Chondrocyte (in vitro differentiated cells): ENCODE data around the gene SUSD2. TPM values are rescaled to one million over a fixed set of nuclear protein-coding genes. Genes with fewer than 3 reads are reported as not detected.

Experiments
- DNase-seq: peaks from one replicate; pipeline ENCODE4 v3.0.0; 2021; ENCODE audit warnings: mixed read lengths, low spot score
- H3K27ac Mint-ChIP-seq: one replicate; pipeline ENCODE4 v1.8.0; 2021; ENCODE audit warnings: mild to moderate bottlenecking, moderate library complexity, mixed read lengths; ENCODE audit not compliant: unreplicated experiment
- H3K27me3 Mint-ChIP-seq: 2 replicates; pipeline ENCODE4 v1.8.0; 2021; ENCODE audit warnings: low read depth, mixed read lengths
- H3K36me3 Mint-ChIP-seq: 2 replicates; pipeline ENCODE4 v1.8.0; 2021; ENCODE audit warnings: low read depth, mixed read lengths
- H3K4me1 Mint-ChIP-seq: 2 replicates; pipeline ENCODE4 v1.8.0; 2021; ENCODE audit warnings: low read depth, mild to moderate bottlenecking, mixed read lengths
- H3K4me3 Mint-ChIP-seq: one replicate; pipeline ENCODE4 v1.8.0; 2021; ENCODE audit warnings: mild to moderate bottlenecking, moderate library complexity, mixed read lengths; ENCODE audit not compliant: unreplicated experiment
- H3K9me3 Mint-ChIP-seq: 2 replicates; pipeline ENCODE4 v1.8.0; 2021; ENCODE audit warnings: low read depth, mixed read lengths
- CTCF ChIP-seq: fragments of 200-600 bp; sonication (generic); IDR thresholded peaks from 2 replicates; pipeline ENCODE4 v1.5.0; 2021; ENCODE audit warnings: antibody characterized with exemption, mild to moderate bottlenecking, moderate library complexity
- total RNA-seq: library from RNA; stranded (reverse); gene quantifications from 3 replicates; pipeline ENCODE4 v1.2.1, GENCODE V29; 2021

The SUSD2 gene
- total RNA-seq, 1 donor from 2014 or later: 0.65 TPM

- peak overlapping the region; percentile 8 for H3K27ac Mint-ChIP-seq
- no peak for TF ChIP-seq CTCF
- peaks cover 7% of the 10 kb centered on the region for H3K4me1 Mint-ChIP-seq
- no peaks in the 10 kb centered on the region for H3K36me3 Mint-ChIP-seq
- peak; percentile 77 for DNase-seq
- no peaks in the 10 kb centered on the region for H3K9me3 Mint-ChIP-seq
- no peak overlapping the region for H3K4me3 Mint-ChIP-seq
- no peaks in the 10 kb centered on the region for H3K27me3 Mint-ChIP-seq
Observed at GRCh38 chr22:24190159-24190540, 8.9 kb downstream of the SUSD2 start.

- H3K27me3 Mint-ChIP-seq: no peaks in the 10 kb centered on the region
- no peak for TF ChIP-seq CTCF
- peaks cover 7% of the 10 kb centered on the region for H3K4me1 Mint-ChIP-seq
- H3K9me3 Mint-ChIP-seq: no peaks in the 10 kb centered on the region
- DNase-seq: peak; percentile 65
- no peaks in the 10 kb centered on the region for H3K36me3 Mint-ChIP-seq
- H3K4me3 Mint-ChIP-seq: no peak overlapping the region
- no peak overlapping the region for H3K27ac Mint-ChIP-seq
Observed at GRCh38 chr22:24190596-24191208, 9.4 kb downstream of the SUSD2 start.

- Mint-ChIP-seq H3K4me1 (peaks cover 7% of the 10 kb centered on the region), H3K36me3 (no peaks in the 10 kb centered on the region), H3K27ac (no peak overlapping the region), H3K4me3 (no peak overlapping the region), H3K27me3 (no peaks in the 10 kb centered on the region), H3K9me3 (no peaks in the 10 kb centered on the region)
- no peak for TF ChIP-seq CTCF
- peak; percentile 72 for DNase-seq
Observed at GRCh38 chr22:24191381-24191841, 10.1 kb downstream of the SUSD2 start.

- peaks cover 7% of the 10 kb centered on the region for H3K4me1 Mint-ChIP-seq
- H3K4me3 Mint-ChIP-seq: no peak overlapping the region
- H3K27ac Mint-ChIP-seq: no peak overlapping the region
- H3K27me3 Mint-ChIP-seq: no peaks in the 10 kb centered on the region
- TF ChIP-seq CTCF: no peak
- DNase-seq: no peak
- no peaks in the 10 kb centered on the region for H3K36me3 Mint-ChIP-seq
- no peaks in the 10 kb centered on the region for H3K9me3 Mint-ChIP-seq
Observed at GRCh38 chr22:24191893-24192292, 10.6 kb downstream of the SUSD2 start.

- H3K9me3 Mint-ChIP-seq: no peaks in the 10 kb centered on the region
- H3K27ac Mint-ChIP-seq: no peak overlapping the region
- no peak for TF ChIP-seq CTCF
- DNase-seq: peak; percentile 10
- peaks cover 18% of the 10 kb centered on the region for H3K4me1 Mint-ChIP-seq
- H3K27me3 Mint-ChIP-seq: no peaks in the 10 kb centered on the region
- H3K4me3 Mint-ChIP-seq: no peak overlapping the region
- H3K36me3 Mint-ChIP-seq: no peaks in the 10 kb centered on the region
Observed at GRCh38 chr22:24198682-24199052, 17.4 kb downstream of the SUSD2 start.
